Hematopoietic multipotent progenitor cell treated with erythropoietin and hydrocortisone succinate and interleukin-3 and kit ligand, for 15 days (in vitro differentiated cells): ENCODE data around the gene ANKRD44.
"Not testable (repeated sequence)": the region's sequence is repeated elsewhere in the genome, so short reads cannot be mapped to it uniquely, and the experiment has no call there.

Experiments used
- DNase-seq: peaks from one replicate; pipeline ENCODE4 v3.0.0-alpha.2; 2015; ENCODE audit warnings: low spot score

The ANKRD44 gene

DNA sequence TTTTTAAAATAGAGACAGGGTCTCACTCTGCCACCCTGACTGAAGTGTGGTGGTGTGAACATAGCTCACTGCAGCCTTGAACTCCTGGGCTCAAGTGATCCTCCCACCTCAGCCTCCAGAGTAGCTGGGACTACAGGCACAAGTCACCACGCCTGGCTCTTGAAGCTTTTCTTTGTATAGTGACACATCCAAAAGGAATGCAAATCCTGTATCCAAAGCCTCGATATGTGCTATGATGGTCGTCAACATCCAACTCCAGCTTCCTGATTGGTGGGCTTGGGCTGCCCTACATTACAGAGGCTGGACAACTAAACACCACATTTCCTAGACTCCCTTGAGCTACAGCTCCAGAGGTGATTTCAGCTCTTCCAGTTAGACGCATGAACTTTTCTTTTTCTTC lies 282.4 kb downstream of the ANKRD44 start:
- no peak for DNase-seq

DNA sequence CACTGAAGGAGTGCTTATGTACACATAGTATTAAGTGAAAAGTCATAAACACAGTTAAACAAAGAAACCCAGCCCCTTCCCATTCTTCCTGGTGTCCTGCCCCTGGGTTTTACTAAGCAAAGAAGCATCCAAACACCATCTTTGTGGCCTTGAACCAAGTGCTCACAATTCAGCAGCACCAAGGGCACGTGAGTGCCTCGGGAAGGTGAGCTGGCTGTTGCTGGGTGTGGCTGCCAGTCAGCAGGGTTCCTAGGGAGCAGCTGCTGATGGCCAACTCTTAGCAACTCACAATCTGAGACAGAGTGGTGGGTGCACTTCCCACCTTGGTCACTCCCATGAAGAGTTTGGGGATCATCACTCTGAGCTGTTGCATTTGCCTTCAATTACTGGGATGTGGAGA lies 286.4 kb downstream of the ANKRD44 start:
- DNase-seq = no peak

DNA sequence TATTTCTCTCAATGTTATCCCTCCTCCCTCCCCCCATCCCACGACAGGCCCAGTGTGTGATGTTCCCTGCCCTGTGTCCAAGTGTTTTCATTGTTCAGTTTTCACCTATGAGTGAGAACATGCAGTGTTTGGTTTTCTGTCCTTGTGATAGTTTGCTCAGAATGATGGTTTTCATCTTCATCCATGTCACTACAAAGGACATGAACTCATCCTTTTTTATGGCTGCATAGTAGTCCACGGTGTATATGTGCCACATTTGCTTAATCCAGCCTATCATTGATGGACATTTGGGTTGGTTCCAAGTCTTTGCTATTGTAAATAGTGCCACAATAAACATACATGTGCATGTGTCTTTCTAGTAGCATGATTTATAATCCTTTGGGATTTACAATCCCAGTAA lies 289.7 kb downstream of the ANKRD44 start:
- DNase-seq = not testable (repeated sequence)

DNA sequence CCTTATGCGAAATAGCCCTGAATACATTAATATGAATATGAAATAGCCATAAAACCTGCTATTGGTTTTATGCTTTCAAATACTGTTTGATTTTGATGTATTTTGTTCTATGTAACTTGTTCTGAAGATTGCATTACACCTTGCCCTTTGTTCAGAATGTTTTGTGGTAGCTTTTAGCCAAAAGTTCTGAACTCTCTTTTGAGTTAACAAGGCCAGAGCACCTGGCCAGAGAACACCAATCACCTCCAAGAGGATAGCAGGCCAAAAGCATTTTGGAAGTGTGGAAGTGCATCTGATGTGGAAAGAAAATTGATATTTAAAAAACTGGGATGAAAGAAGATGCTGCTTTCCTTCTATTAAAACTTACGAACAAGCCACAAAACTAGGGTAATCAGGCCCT lies 297.5 kb downstream of the ANKRD44 start:
- no peak for DNase-seq

DNA sequence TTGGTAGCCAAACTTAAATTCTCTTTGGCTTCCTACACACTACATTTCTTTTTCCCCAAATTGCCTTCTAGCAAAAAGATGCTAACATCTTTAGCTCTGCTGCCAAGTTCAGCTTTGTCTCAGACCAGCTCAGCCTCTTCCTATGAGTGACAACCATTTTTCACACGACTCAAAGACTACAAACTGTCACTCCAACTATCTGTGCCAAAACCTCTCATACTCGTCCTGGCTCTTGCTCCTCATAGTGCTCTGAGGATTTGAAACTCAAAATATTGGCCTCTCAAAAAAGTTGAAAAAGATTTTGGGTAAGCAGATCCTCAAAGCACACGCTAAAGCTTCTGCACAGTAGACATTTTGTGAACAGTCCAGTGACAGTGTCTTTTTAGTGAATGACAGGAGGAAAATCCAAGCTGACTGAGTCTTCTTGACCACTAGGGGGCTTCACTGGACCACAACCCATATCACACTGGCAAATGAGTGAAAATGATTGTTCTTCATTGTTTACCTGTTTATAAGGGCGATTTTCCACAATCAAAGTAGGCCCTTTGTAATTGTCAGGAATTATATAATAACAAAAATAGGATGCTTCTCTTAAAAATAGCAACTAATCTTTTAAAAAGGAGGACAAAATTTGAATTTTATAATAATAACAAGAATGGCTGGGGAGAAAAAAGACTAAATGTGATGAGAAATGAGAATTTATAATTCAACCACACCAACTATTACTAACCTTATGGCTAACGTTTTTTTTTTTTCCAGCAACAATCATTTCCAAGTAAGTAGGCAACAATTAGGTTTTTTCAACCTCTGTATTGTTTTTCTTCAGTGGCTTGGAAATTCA lies 298.6 kb downstream of the ANKRD44 start:
- peak; percentile 17 for DNase-seq

DNA sequence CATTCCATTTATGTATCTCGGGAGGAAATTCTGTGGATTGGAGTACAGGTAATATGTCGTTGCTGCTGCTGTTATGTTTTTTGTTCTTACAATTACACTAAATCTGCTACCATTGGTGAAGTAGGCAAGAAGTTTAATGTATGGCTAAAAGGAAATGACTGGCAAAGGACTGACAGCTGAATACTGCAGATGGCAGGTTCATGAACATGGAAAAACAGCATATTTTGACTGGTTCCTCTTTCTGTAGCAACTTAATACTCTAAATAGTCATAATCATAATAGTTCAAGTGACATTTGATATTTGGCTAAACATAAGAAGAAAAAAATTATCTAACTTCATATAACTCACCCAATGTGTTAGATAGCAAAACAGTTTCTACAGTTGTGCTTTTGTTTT lies 299.6 kb downstream of the ANKRD44 start:
- no peak for DNase-seq

DNA sequence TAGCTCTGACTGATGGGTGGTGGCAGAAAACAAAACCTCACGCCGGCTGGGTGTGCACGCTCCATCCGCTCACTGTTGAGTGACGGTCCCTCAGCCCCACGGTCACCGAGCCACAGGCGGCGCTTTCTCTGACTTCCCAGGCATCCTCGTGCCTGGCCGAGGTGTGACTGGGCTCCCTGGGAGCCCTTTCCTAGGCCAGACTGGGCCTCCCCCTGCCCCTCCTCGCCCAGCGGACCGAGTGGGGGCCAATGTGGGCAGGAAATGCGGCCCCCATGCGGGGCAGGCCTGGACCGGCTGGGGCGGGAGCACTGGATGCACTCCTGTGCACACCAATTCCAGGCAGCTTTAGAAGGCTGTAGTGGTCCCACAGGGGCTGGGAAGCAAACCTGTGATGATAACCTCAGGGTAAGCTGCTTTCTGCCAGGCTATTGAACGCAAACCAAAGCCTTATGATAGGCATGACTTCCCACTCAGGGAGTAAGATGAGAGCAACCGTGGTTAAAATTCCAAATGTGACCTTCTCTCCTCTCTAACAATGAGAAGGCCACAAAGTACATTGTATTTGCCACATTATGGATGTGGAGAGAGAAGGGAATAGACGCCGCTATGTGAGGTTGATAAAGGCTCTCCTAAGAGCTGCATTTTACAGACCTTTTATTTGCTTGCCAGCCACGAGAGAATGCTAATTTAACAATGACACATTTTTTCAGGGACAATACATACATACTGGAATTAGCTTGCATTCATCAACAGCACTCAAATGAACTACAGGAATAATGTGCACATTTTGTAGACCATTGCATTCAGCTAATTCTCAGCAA lies 300.2 kb downstream of the ANKRD44 start:
- DNase-seq = no peak

DNA sequence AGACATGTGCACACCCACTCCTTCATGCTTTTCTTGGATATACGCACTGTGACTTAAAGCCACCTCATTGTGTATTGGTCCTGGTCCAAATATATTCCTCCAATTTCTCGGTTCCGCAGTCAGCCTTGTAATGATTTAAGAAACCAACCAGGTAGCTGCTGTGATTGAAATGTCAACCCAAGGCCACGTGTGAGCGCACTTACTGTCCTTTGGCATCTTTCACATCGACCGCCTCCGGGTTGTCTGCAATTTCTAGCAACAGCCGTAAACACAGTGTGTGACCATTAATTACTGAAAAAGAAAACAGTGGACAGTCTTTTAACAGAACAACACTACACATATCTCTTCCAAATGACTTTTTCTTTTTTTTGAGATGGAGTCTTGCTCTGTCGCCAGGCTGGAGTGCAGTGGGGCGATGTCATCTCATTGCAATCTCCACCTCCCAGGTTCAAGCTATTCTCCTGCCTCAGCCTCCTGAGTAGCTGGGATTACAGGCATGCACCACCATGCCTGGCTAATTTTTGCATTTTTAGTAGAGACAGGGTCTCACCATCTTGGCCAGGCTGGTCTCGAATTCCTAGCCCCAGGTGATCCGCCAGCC lies 301.7 kb downstream of the ANKRD44 start:
- not testable (repeated sequence) for DNase-seq

DNA sequence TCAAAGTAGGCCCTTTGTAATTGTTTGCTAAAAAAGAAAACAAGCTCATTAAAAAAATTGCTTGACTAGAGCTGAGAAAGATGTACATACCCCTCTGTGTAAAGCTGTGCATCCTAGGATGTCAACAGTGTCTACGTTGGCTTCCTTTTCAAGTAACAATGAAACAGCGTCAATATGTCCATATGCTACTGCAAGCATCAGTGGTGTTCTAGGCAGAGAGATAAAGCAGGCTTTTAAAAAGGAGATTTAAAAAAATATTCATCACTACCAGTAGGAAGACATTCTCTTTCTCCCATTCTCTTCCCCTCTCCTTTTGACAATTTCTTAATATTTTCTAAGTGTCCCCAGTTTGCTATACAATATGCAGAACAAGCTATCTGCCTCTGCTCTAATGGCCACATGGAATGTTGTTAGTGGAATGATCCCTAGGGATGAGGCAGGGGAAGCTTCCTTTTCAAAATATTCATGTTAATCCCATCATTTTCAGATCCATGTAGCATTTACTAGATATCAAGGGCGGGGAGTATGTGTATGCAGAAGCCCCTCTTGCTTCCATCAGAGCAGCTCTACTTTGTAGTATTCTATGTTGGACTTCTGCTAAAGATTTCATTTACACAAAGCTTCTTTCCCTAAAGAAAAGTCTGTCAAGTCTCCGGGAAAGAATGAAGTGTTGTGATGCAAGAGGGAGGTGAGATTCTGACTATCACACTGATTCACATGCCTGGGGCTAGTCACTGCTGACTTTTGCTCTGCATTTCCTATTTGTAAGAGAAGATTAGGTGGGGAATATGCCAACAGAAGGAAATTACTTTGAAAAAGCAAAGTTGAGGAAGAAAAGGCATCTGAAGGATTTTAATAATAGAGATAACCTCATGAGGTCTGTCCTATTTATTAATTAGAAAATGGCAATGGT lies 302.6 kb downstream of the ANKRD44 start:
- no peak for DNase-seq

DNA sequence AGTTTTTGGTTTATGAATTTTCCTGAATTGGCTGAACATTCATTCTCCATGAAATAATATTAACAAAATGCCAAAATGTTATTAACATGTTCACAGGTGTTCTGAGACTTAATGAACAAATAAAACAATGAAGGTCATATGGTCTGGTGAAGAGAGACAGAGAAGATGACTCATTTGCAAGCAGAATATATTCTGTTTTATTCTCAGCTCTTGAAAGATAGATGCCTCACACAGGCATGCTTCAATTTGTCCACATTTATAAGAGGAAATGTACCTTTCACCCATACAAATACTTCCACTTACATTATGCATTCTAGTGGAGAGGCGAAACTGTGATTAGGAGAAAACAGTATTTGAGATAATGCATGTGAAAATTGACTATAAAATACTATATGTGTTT lies 308.7 kb downstream of the ANKRD44 start:
- no peak for DNase-seq

DNA sequence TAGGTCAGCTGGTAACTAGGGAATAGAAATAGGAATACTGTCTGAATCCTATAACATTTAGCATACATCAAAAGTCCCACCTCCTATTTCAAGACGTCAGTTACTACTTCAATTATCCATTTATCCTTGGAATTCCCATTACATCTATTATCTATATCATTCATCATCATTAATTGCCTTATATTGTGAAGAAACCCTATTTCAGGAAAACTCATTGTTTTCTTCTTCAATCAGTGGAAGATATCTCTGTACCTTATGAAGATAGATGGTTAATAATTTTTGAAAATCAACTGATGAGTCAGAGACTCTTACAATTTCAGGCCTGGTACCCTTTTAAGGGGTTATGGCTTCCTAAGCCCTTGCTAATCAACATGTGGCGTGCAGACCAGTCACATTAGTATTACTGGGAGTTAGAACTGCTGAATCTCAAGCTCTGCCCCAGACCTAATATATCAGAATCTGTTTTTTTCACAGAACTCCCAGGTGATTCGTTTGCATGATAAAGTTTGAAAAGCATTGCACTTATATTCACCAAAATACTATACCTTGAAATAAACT lies 314.7 kb downstream of the ANKRD44 start:
- DNase-seq = no peak

DNA sequence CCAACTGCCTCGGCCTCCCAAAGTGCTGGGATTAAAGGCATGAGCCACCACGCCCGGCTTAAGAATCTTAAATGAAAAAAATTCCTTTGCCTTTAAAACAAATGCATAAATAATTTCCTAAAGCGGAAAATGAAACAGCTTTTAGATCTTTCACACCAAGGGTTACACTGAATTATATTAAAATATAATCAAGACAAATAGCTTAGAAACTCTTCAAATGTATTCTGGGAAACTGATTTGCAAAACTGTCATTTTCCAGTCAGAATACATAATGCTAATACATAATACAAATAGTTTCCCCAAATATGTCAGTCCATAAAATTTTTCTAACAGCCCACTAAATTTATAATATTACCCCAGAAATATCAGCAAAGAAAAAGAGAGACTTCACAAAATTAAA lies 315.8 kb downstream of the ANKRD44 start:
- DNase-seq = no peak

DNA sequence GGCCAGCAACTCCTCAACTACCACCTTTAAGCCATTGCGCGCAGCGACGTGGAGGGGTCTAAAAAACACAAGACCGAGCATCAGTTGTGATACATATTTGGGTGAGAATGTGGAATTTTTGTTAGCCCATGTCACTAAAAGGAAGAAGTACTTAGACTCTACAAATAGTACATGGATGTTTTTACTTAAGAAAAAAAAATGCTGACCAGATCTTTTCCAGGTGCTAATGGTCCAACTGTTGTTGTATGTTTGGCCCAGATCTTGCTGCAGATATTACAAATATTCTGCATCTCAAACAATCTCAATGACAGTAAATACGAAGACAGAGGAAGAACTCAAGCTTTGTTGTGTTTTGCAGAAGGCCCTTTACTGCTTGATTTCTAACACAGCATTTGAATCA lies 317.0 kb downstream of the ANKRD44 start:
- DNase-seq = no peak

DNA sequence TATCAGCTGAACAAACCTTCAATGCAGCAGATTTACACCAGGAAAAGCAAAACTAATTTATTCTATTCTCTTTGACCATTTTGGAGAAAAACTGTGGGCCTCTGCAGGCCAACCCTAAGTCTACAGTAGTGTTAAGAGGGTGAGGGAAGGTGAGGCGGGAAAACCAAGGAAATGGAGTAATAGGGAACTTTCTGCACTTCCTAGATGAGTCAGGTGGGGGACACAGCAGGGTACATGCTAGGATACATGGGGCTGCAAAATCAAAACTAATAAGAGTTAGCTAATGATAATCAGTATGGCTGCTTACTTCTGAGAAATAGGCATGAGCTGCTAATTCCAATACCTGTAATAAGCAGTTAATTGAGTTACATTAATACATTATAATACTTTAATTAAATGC lies 318.1 kb downstream of the ANKRD44 start:
- no peak for DNase-seq

DNA sequence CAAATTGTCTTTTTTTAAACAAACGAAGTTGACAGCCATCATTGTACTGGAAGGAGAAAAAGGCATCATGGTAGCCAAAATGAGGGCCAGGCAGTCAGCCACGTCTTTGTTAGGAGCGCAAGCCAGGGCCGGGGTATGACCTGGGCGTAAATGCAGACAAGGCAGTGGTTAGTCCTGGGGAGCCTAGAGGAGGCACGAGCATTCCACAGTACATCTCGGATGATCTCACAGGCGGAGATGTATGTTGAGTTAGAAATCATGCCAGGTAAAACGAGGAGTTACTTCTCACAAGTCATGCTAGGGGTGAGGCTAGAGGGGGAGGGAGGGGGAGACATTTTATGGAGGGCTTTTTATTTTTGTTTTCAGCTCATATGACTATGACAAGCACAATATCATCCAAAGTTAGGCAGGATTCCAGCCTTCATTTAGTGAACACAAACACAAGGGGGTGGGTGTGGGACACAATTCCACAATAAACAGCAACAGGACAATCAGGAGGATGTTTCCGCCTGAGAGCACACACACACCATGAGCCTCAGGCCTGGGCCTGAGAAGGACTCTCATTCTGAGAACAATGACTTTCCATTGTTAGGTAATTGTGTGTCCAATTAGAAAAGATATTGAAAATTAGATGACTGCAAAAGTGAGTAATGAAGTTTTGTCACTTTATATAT lies 319.7 kb downstream of the ANKRD44 start:
- DNase-seq = no peak

DNA sequence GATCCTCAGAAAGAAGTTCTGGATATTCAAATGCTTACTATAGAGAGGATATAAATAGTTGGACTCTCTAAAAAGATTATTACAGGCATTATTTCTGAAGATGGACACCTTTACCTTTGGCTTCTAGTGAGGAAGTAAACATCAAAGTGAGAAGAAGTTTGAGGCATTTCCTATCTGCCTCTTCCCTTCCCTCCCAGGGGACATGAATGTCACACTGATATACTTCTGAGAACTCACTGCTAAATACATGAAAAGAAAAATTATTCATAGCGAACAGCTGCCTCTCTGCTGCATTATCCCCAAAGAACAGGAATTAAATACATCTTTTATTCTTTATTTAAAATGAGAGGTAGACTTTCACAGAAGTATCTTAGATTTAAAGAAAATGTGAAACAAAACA lies 320.5 kb downstream of the ANKRD44 start:
- DNase-seq = no peak

DNA sequence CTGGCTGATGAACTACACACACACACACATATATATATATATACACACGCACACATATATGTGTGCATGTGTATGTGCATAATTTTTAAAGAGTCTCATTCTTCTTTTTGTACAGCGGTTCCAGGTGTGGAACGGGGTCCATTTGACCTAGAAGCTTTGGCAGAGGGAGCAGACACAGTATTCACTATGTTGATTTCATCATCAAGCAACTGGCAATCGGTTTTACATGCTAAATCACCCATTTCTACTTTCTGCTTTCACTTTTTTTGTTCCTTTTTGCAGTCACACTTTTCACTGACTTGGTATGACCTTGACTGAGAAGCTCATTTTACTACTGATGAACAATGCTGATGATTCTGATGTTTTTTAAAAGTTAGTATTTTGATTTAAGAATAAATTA lies 321.1 kb downstream of the ANKRD44 start:
- DNase-seq = no peak

DNA sequence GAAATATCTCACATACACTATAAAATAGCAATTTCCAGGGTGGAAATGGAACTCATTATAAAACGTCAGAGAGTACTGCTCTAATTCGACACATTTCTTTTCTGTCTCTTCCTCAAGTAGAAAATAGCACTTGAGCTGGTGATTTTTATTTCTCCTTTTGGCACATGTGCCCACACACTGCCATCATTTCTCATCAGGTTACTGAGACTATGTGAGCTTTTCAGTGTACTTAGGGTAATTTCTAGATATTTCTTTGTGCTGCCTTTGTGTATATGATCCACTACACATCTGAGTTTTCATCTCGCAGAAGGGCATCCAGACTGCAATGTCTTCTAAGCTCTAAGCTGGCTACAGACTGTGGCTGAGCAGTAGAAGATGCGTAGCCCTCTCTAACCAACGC lies 321.9 kb downstream of the ANKRD44 start:
- no peak for DNase-seq

DNA sequence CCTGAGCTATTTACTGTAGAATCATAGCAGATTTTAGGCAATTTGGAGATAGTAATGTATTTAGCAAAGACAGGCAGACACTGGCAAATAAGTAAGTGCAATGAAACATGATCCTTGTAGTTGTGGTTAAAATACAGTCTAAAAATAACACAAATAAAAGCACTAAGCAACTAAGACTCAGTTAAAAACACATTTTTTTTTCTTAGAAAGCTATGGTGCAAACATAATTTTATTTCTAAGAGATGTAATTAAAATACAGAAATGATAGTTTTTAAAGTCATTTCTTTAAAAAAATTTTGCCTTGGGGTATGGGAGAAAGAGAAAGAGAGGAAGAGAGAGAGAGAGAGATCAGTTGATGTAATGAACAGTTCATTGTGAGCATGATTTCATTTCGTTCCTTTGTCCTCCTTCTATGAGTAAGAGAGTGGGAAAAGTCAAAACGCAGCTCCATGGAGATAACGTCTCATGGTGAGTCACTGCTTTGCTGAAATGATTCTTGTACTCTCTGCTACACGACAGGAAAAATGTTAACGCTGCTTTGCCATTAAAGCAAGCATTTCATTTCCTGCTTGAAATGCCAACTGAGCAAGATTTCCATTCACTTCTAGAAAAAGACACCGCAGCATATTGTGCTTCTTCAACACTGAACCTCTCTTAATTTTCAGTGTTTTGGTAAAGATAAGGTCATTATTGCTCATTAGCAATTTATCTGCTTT lies 322.8 kb downstream of the ANKRD44 start:
- no peak for DNase-seq

DNA sequence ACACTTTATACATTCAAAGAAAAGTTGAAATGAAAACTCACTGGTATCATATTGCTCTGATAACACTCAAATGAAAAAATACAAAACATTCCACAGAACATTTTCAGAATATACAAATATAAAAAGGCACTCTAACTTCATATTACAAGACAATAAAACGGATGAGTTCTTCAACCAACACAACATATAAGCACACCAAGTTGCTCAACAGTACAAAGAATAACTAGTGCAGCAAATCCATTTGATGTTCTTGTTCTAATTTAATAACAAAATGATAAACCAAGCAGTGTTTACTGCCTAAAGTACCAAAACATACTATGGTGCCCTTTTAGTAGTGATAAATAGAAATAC lies 323.3 kb downstream of the ANKRD44 start:
- DNase-seq = no peak
